Measurements from ENCODE around the gene DYNC2I2.
"Not testable (repeated sequence)": the region's sequence is repeated elsewhere in the genome, so short reads cannot be mapped to it uniquely, and the experiment has no call there.

DYNC2I2 gene

DNA sequence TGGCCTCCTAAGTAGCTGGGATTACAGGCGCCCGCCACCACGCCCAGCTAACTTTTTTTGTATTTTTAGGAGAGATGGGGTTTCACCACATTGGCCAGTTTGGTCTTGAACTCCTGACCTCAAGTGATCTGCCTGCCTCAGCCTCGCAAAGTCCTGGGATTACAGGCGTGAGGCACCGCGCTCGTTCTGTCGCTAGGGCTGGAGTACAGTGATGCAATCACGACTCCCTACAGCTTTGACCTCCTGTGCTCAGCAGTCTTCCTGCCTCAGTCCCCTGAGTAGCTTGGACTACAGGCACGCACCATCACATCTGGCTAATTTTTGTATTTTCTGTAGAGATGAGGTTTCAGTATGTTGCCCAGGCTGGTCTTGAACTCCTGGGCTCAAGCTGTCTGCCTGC lies 69.7 kb downstream of the DYNC2I2 start:
- H3K27me3 ChIP-seq (ENCODE audit: control insufficient read depth in 1 of 2, insufficient read depth in 2 of 2, low read length in 2 of 2); H3K4me1 ChIP-seq (ENCODE audit: control insufficient read depth, insufficient read depth, low read length); H3K27ac ChIP-seq (ENCODE audit: low read length); H3K4me3 ChIP-seq (ENCODE audit: low read length in 2 of 2); H3K9ac ChIP-seq (ENCODE audit: low read length in 2 of 2); H3K9me3 ChIP-seq (ENCODE audit: control insufficient read depth in 2 of 2, low read length in 2 of 2): not testable (repeated sequence)
- peaks cover 75 to 76% of the 10 kb centered on the region in 2 donors for H3K36me3 ChIP-seq (ENCODE audit: control insufficient read depth in 2 of 2, insufficient read depth in 2 of 2, low read length in 2 of 2)

DNA sequence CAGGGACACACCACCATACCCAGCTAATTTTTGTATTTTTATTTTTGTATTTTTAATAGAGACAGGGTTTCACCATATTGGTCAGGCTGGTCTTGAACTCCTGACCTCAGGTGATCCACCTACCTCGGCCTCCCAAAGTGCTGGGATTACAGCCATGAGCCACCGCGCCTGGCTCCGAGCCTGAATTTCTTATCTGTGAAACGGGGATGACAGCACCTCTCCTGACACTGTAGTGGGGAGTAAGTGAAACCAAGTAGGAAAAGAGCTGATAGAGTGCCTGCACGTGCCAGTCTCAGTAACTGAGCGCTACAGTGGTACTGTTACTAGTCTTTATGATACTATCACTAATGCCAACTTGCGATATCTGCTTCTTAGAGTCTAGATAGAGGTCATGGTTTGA lies 71.5 kb downstream of the DYNC2I2 start:
- H3K9ac ChIP-seq (ENCODE audit: low read length in 2 of 2); H3K9me3 ChIP-seq (ENCODE audit: control insufficient read depth in 2 of 2, low read length in 2 of 2); H3K27ac ChIP-seq (ENCODE audit: low read length); H3K4me3 ChIP-seq (ENCODE audit: low read length in 2 of 2); H3K27me3 ChIP-seq (ENCODE audit: control insufficient read depth in 1 of 2, insufficient read depth in 2 of 2, low read length in 2 of 2); H3K4me1 ChIP-seq (ENCODE audit: control insufficient read depth, insufficient read depth, low read length): not testable (repeated sequence)
- peaks cover 77 to 81% of the 10 kb centered on the region in 2 donors for H3K36me3 ChIP-seq (ENCODE audit: control insufficient read depth in 2 of 2, insufficient read depth in 2 of 2, low read length in 2 of 2)

Measured in stomach smooth muscle (tissue), 2 donors.